ENCODE results near the gene SPAG4.

DNA sequence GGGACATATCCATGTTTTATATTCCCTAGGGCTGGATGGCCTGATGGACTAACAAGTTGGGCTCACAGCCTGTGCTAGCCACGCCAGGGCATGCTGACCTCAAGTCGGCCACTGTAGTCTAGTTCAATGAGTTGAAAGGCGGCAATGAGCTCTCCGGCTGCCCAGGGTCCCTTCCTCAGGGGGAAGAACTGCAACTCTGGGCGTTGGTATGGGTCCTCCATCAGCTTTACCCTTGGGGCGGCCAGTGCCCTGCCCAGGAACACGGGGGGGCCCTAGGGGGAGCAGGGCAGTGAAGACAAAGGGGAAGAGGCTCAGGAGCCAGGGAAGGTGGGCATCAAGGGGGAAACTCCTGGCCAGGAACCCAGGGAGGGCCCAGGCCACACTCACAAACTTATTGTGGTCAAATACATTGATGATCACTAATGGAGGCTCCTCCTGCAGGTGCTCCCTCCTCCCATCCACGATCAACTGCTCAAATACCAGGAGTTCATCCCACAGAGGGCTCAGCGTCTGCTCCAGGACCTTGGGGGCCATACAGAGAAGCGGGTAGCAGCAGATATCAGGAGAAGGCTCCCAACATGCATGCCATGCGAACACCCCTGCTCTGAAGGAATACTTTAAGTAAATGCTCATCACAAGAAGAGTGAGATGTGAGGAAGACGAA is 32.8 kb upstream of the SPAG4 start:
- no peak for TF ChIP-seq POLR2A (IDR thresholded peaks at IDR 0.05)
- TF ChIP-seq, protein P1, sequence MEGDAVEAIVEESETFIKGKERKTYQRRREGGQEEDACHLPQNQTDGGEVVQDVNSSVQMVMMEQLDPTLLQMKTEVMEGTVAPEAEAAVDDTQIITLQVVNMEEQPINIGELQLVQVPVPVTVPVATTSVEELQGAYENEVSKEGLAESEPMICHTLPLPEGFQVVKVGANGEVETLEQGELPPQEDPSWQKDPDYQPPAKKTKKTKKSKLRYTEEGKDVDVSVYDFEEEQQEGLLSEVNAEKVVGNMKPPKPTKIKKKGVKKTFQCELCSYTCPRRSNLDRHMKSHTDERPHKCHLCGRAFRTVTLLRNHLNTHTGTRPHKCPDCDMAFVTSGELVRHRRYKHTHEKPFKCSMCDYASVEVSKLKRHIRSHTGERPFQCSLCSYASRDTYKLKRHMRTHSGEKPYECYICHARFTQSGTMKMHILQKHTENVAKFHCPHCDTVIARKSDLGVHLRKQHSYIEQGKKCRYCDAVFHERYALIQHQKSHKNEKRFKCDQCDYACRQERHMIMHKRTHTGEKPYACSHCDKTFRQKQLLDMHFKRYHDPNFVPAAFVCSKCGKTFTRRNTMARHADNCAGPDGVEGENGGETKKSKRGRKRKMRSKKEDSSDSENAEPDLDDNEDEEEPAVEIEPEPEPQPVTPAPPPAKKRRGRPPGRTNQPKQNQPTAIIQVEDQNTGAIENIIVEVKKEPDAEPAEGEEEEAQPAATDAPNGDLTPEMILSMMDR (IDR thresholded peaks at IDR 0.05 in 8 of 11, conservative IDR thresholded peaks at IDR 0.05 in 3 of 11), result no peak
